B cell (primary cell): ENCODE measurements around the gene ICE2. TPM values are rescaled to one million over a fixed set of nuclear protein-coding genes. Genes with fewer than 3 reads are reported as not detected.

ENCODE experiments used
- ATAC-seq: fragments of 200-7000 bp; cut with Tn5 transposase; one replicate; pipeline ENCODE4 v1.10.0; 2021; ENCODE audit warnings: low read depth, mild to moderate bottlenecking, moderate number of reproducible peaks, moderate library complexity
- CTCF ChIA-PET: fragments of 350-600 bp; sonication (Branson Sonifier 250); formaldehyde crosslinking; loops from one replicate; lab custom pipeline; 2021; ENCODE audit warnings: antibody characterized with exemption, inconsistent platforms; lab: Charles Lee
- POLR2A ChIA-PET: fragments of 350-600 bp; sonication (Branson Sonifier 250); formaldehyde crosslinking; loops from one replicate; lab custom pipeline; 2021; ENCODE audit warnings: antibody characterized with exemption; lab: Charles Lee
- DNase-seq: peaks from one replicate; pipeline ENCODE4 v3.0.0; 2013
- H2AFZ ChIP-seq: 2 replicates; pipeline ENCODE4 v1.6.1; 2012; ENCODE audit warnings: mild to moderate bottlenecking, low read depth, low read length; ENCODE audit not compliant: insufficient read depth, poor library complexity, severe bottlenecking
- H3K27ac ChIP-seq, 2 donors: 1 replicate in 1 of 2; 2 replicates in 1 of 2; pipeline ENCODE4 v1.5.1; 2012 to 2013; ENCODE audit warnings: low read length in 2 of 2, mild to moderate bottlenecking in 2 of 2, moderate library complexity in 1 of 2
- H3K27me3 ChIP-seq, 4 experiments: fragments of 200-600 bp in 1 of 4; sonication (generic) in 1 of 4; replicated peaks in 1 of 4; 1 replicate in 2 of 4; 2 replicates in 2 of 4; pipeline versions ENCODE4 v1.6.1 to v1.7.0; 2013 to 2016; ENCODE audit warnings: low read length in 3 of 4, mild to moderate bottlenecking in 2 of 4, mixed read lengths in 1 of 4, moderate library complexity in 1 of 4; ENCODE audit not compliant: insufficient read depth in 4 of 4, control insufficient read depth in 3 of 4; ENCODE audit errors: control extremely low read depth in 1 of 4
- H3K36me3 ChIP-seq, 2 experiments: replicated peaks in 1 of 2; 1 replicate in 1 of 2; 2 replicates in 1 of 2; pipeline versions ENCODE4 v1.6.1 to v1.7.1; 2013; ENCODE audit warnings: low read length in 1 of 2; ENCODE audit not compliant: insufficient read depth in 2 of 2, control insufficient read depth in 1 of 2; ENCODE audit errors: control extremely low read depth in 1 of 2, extremely low read depth in 1 of 2
- H3K4me1 ChIP-seq, 2 donors: fragments of 200-600 bp in 1 of 2; sonication (generic) in 1 of 2; 1 replicate in 1 of 2; 2 replicates in 1 of 2; pipeline versions ENCODE4 v1.5.1 to v1.6.1; 2013 to 2017; ENCODE audit warnings: low read length in 2 of 2; ENCODE audit not compliant: control insufficient read depth in 2 of 2, insufficient read depth in 2 of 2
- H3K4me2 ChIP-seq: replicated peaks from 2 replicates; pipeline ENCODE3; 2012; ENCODE audit warnings: mild to moderate bottlenecking, low read depth, low read length; ENCODE audit not compliant: poor library complexity, severe bottlenecking
- H3K4me3 ChIP-seq, 5 experiments: fragments of 200-600 bp in 1 of 5; sonication (generic) in 1 of 5; 1 replicate in 3 of 5; 2 replicates in 2 of 5; pipeline versions ENCODE4 v1.5.1 to v1.7.0; 2011 to 2016; ENCODE audit warnings: low read length in 4 of 5, mild to moderate bottlenecking in 4 of 5, low read depth in 2 of 5, control low read depth in 1 of 5, moderate library complexity in 1 of 5; ENCODE audit not compliant: insufficient read depth in 1 of 5; ENCODE audit errors: control extremely low read depth in 1 of 5, extremely low read depth in 1 of 5
- H3K79me2 ChIP-seq: fragments of 200-600 bp; sonication (generic); one replicate; pipeline ENCODE4 v1.6.0; 2016; ENCODE audit warnings: low read length; ENCODE audit not compliant: control insufficient read depth, insufficient read depth
- H3K9ac ChIP-seq: fragments of 200-600 bp; sonication (generic); 2 replicates; pipeline ENCODE4 v1.6.1; 2017; ENCODE audit warnings: mild to moderate bottlenecking, low read length, moderate library complexity
- H3K9me3 ChIP-seq, 3 donors: one replicate each; pipeline versions ENCODE4 v1.6.1 to v1.7.1; 2013; ENCODE audit warnings: low read length in 2 of 3; ENCODE audit not compliant: control insufficient read depth in 2 of 3, insufficient read depth in 1 of 3; ENCODE audit errors: control extremely low read depth in 1 of 3
- H4K20me1 ChIP-seq: 2 replicates; pipeline ENCODE4 v1.6.0; 2012; ENCODE audit warnings: mild to moderate bottlenecking, low read length; ENCODE audit not compliant: insufficient read depth, control insufficient read depth, poor library complexity, severe bottlenecking
- H3K27ac Mint-ChIP-seq: one replicate; pipeline ENCODE4 v1.8.0; 2021; ENCODE audit warnings: mixed read lengths
- H3K27me3 Mint-ChIP-seq: one replicate; pipeline ENCODE4 v1.8.0; 2021; ENCODE audit warnings: mixed read lengths
- H3K4me1 Mint-ChIP-seq: one replicate; pipeline ENCODE4 v1.8.0; 2021; ENCODE audit warnings: mixed read lengths
- H3K4me3 Mint-ChIP-seq: one replicate; pipeline ENCODE4 v1.8.0; 2021; ENCODE audit warnings: mixed read lengths
- H3K9me3 Mint-ChIP-seq: one replicate; pipeline ENCODE4 v1.8.0; 2022; ENCODE audit warnings: mixed read lengths; ENCODE audit not compliant: insufficient read depth
- EZH2 ChIP-seq: IDR thresholded peaks from 2 replicates; pipeline ENCODE4 v1.6.1; 2012; ENCODE audit warnings: borderline replicate concordance, low read depth, mild to moderate bottlenecking, moderate library complexity, low read length; ENCODE audit not compliant: insufficient read depth, poor library complexity, severe bottlenecking
- WGBS: methylation state at CpG from one replicate; pipeline ENCODE4 v1.1.5; 2013; ENCODE audit warnings: missing lambda C conversion rate; ENCODE audit not compliant: insufficient coverage; 5-methylcytosine and 5-hydroxymethylcytosine counted together
- intact Hi-C: fragments of 100-400 bp; cut with micrococcal nuclease; formaldehyde crosslinking; loops from one replicate; pipeline ENCODE4 v1.10.0; 2022
- polyA plus RNA-seq: library from polyadenylated mRNA; depleted of rRNA; stranded (reverse); fragments of >200 nt; gene quantifications from 2 replicates; pipeline ENCODE4 v1.2.3, GENCODE V29; 2012
- total RNA-seq, 2 donors: library from RNA; stranded (reverse); fragments of 120-200 nt in 1 of 2; gene quantifications; 1 replicate in 1 of 2; 2 replicates in 1 of 2; pipeline versions ENCODE4 v1.2.3 to v1.2.4, GENCODE V29; 2013 to 2022
- TF ChIP-seq, protein P1 (sequence below): fragments of 200-600 bp; IDR thresholded peaks from one replicate; pipeline ENCODE4 v1.8.0; 2022; ENCODE audit warnings: antibody characterized with exemption, mild to moderate bottlenecking

The ICE2 gene
- total and polyA plus RNA-seq, 2 donors (not counting 1 experiment from before 2014, with no cell fraction given): 19.0 to 71.2 TPM

DNA sequence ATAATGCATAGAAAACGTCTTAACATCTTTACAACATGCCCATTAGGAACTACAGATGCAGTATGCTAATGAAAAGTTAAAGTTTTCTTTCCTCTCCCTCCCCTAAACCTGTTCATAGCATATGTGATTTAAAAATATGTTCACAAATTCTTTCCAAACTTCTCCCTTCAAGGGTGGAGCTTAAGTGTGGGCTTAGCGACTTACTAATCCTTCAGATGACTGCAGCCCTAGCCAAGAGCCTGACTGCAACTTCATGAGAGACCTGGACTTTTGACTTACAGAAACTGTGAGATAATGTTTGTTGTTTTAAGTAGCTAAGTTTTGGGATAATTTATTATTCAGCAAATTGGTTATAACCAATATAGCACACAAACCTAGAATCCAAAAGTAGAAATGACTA lies 59.2 kb downstream of the ICE2 start:
- Mint-ChIP-seq H3K9me3 (no peaks in the 10 kb centered on the region), H3K4me3 (no peak overlapping the region), H3K27ac (no peak overlapping the region), H3K4me1 (no peaks in the 10 kb centered on the region), H3K27me3 (no peaks in the 10 kb centered on the region)
- intact Hi-C loops: no loop called here
- Histone ChIP-seq H2AFZ (no peak overlapping the region), H3K36me3 (peaks cover 5 to 16% of the 10 kb centered on the region in 2 experiments), H3K9me3 (no peaks in the 10 kb centered on the region), H3K79me2 (no peaks in the 10 kb centered on the region), H4K20me1 (no peaks in the 10 kb centered on the region), H3K4me3 (no peak overlapping the region), H3K4me2 (no peak overlapping the region), H3K27me3 (no peaks in the 10 kb centered on the region), H3K27ac (no peak overlapping the region), H3K9ac (no peak overlapping the region), H3K4me1 (no peaks in the 10 kb centered on the region)
- ATAC-seq (no peak), DNase-seq (no peak)
- TF ChIP-seq, protein P1, sequence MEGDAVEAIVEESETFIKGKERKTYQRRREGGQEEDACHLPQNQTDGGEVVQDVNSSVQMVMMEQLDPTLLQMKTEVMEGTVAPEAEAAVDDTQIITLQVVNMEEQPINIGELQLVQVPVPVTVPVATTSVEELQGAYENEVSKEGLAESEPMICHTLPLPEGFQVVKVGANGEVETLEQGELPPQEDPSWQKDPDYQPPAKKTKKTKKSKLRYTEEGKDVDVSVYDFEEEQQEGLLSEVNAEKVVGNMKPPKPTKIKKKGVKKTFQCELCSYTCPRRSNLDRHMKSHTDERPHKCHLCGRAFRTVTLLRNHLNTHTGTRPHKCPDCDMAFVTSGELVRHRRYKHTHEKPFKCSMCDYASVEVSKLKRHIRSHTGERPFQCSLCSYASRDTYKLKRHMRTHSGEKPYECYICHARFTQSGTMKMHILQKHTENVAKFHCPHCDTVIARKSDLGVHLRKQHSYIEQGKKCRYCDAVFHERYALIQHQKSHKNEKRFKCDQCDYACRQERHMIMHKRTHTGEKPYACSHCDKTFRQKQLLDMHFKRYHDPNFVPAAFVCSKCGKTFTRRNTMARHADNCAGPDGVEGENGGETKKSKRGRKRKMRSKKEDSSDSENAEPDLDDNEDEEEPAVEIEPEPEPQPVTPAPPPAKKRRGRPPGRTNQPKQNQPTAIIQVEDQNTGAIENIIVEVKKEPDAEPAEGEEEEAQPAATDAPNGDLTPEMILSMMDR: no peak
- no peak for TF ChIP-seq EZH2
- CTCF ChIA-PET: no interaction called here
- WGBS: no CpG with 5 or more reads among the region's 2 CpGs
- POLR2A ChIA-PET: no interaction called here

DNA sequence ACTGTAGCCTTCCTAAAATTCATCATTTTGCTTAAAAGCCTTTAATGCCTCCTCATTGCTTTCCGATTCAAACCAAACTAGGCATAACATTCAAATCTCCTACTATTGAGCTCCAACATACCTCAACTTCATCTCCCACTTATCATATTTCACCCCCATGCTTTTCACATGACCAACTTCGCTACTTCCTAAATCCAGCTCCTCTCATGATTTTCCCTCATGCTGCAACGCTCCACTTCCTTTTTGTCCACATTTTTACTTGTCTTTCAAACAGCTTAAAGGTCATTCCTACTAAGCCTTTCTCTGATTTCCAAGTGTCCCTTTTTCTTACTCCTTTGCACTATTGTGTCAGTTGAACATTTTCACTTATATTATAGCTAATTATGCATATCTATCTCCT lies 60.8 kb downstream of the ICE2 start:
- H3K9ac ChIP-seq: no peak overlapping the region
- no peaks in the 10 kb centered on the region for H3K27me3 ChIP-seq
- Mint-ChIP-seq H3K4me3 (no peak overlapping the region), H3K9me3 (no peaks in the 10 kb centered on the region), H3K4me1 (no peaks in the 10 kb centered on the region), H3K27me3 (no peaks in the 10 kb centered on the region), H3K27ac (no peak overlapping the region)
- H3K4me1 ChIP-seq: no peaks in the 10 kb centered on the region
- no peak for ATAC-seq
- no peak overlapping the region for H3K4me2 ChIP-seq
- H3K27ac ChIP-seq: no peak overlapping the region
- no peak overlapping the region for H3K4me3 ChIP-seq
- no peaks in the 10 kb centered on the region for H4K20me1 ChIP-seq
- ChIA-PET POLR2A (interaction anchor here (0.7 kb wide), 1 partner anchor 20 kb away, joined by 4 read pairs; no protein-coding TSS in a partner anchor), CTCF (interaction anchor here (1.0 to 1.2 kb wide), 2 partner anchors 15 to 59 kb away, joined by 3 to 5 read pairs; no protein-coding TSS in a partner anchor)
- H3K36me3 ChIP-seq: peaks cover 2 to 7% of the 10 kb centered on the region in 2 experiments
- TF ChIP-seq, protein P1: no peak
- TF ChIP-seq EZH2: no peak
- no peak for DNase-seq
- no peak overlapping the region for H2AFZ ChIP-seq
- H3K79me2 ChIP-seq: no peaks in the 10 kb centered on the region
- WGBS: 97% methylated on average over 3 of the region's 3 CpGs
- no peaks in the 10 kb centered on the region for H3K9me3 ChIP-seq
- intact Hi-C loops: no loop called here
